Stimulated activated CD8-positive, alpha-beta memory T cell treated with anti-CD3 and anti-CD28 coated beads, Interleukin-15, amount 100 ng/mL, for 48 hours (primary cell): ENCODE measurements around the gene PRSS36.
"Not testable (repeated sequence)": the region's sequence is repeated elsewhere in the genome, so short reads cannot be mapped to it uniquely, and the experiment has no call there.

Experiments
- DNase-seq, 2 donors: peaks; one replicate each; pipeline ENCODE4 v3.0.0-alpha.2; 2020; ENCODE audit warnings: low read depth in 2 of 2

PRSS36 gene

GRCh38 chr16:31183432-31184428, 33.9 kb upstream of the PRSS36 start:
- DNase-seq = no peak

GRCh38 chr16:31182391-31182790, 32.5 kb upstream of the PRSS36 start:
- DNase-seq = no peak

GRCh38 chr16:31181102-31181830, 31.4 kb upstream of the PRSS36 start:
- DNase-seq = no peak

GRCh38 chr16:31179747-31180459, 30.0 kb upstream of the PRSS36 start, which contains the start of gene FUS:
FUS (plus strand) TSS chr16:31180139; CDS start chr16:31180215, 76 bp downstream.
- peak; percentile 84 for DNase-seq

- no peak for DNase-seq
Observed at GRCh38 chr16:31179219-31179746, 29.4 kb upstream of the PRSS36 start.

GRCh38 chr16:31177136-31177535, 27.3 kb upstream of the PRSS36 start:
- no peak for DNase-seq

GRCh38 chr16:31170048-31170447, 20.2 kb upstream of the PRSS36 start:
- DNase-seq = not testable (repeated sequence)

GRCh38 chr16:31168848-31169247, 19.0 kb upstream of the PRSS36 start:
- no peak for DNase-seq

- no peak for DNase-seq
Observed at GRCh38 chr16:31167315-31167714, 17.4 kb upstream of the PRSS36 start.

GRCh38 chr16:31157136-31157535, 7.3 kb upstream of the PRSS36 start:
- DNase-seq = no peak

- not testable (repeated sequence) for DNase-seq
Observed at GRCh38 chr16:31150976-31151375, 1.1 kb upstream of the PRSS36 start.

- DNase-seq = no peak
Observed at GRCh38 chr16:31149332-31149731, 534 bp downstream of the PRSS36 start.

- no peak for DNase-seq
Observed at GRCh38 chr16:31148896-31149295, 970 bp downstream of the PRSS36 start.

- no peak for DNase-seq
Observed at GRCh38 chr16:31148281-31148728, 1.6 kb downstream of the PRSS36 start.

GRCh38 chr16:31147574-31147973, 2.3 kb downstream of the PRSS36 start:
- DNase-seq = no peak

- no peak for DNase-seq
Observed at GRCh38 chr16:31145398-31145990, 4.4 kb downstream of the PRSS36 start.

- DNase-seq = not testable (repeated sequence)
Observed at GRCh38 chr16:31144418-31144817, 5.4 kb downstream of the PRSS36 start.

GRCh38 chr16:31143694-31144148, 6.1 kb downstream of the PRSS36 start:
- DNase-seq = no peak

GRCh38 chr16:31143011-31143693, 6.7 kb downstream of the PRSS36 start:
- DNase-seq = no peak
